ENCODE data around the gene ZNF423. TPM values are rescaled to one million over a fixed set of nuclear protein-coding genes. Genes with fewer than 3 reads are reported as not detected.

ZNF423 gene
- total and polyA plus RNA-seq, 2 experiments from 2014 or later: 0.43 to 0.49 TPM

DNA sequence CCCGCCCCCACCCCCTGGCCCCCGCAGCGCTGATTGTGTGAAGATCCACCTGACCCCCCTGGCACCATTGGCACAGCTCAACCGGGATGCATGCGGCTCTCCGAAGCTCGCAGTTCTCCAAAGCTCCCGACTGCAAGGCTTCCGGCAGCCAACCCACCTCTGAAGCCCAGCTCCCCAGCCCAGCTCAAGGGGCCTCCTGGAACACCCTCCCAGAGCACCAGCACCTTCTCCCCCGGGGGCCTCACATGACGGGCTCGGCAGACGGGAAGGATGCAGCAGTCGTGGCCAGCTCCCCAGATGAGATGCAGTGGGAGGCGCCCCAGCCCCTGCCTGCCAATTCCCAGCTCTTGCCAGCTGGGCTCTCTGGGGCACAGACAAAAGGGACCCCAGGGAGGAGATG, 215.3 kb downstream of the ZNF423 start:
- WGBS, 2 experiments (ENCODE audit: low coverage in 1 of 2, low lambda C conversion rate in 2 of 2, missing lambda C conversion rate in 2 of 2): 63 to 75% methylated on average over 14 to 15 of the region's 15 CpGs

DNA sequence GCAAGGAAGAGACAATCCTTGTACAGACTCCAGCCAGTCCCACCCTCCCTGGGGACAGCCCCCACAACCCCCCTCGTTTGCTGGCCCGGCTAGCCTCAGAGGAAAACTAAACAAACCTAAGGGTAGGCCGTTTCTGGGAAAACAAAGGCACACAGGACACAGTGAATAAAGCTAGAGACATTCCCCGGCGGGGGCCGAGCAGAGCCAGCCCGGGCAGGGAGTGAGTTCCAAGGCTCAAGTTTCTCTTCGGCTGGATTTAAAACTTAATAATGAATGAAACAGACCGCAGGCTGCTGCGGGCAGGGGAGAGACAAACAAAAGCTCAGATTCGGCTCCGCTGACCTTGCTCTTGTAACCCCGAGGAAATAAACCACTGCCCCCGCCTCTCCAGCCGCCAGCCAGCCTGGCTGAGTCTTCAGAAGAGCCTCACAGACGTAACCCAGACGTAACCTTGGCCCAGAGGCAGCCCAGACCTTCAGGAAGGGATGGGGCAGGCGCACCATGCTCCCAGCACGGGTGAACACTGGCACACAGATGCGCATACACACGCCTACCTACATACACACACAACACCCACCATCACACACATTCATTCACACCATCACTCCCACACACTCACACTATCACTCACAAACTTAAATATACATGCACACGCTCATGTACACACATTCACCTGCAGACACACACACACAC, 216.0 kb downstream of the ZNF423 start:
- in situ Hi-C loops (cut with MboI): no loop called here
- Histone ChIP-seq H3K4me1 (ENCODE audit: insufficient read depth) (peaks cover 15% of the 10 kb centered on the region), H3K9me3 (ENCODE audit: low read depth) (no peaks in the 10 kb centered on the region), H3K36me3 (ENCODE audit: low read depth) (no peaks in the 10 kb centered on the region), H4K20me1 (ENCODE audit: insufficient read depth) (no peaks in the 10 kb centered on the region), H2AFZ (no peak overlapping the region), H3K4me2 (ENCODE audit: unreplicated experiment) (no peak overlapping the region), H3K9ac (no peak overlapping the region), H3K27me3 (replicated peaks; ENCODE audit: insufficient read depth) (no peaks in the 10 kb centered on the region), H3K79me2 (ENCODE audit: insufficient read depth) (no peaks in the 10 kb centered on the region), H3K27ac (no peak overlapping the region), H3K4me3 (no peak overlapping the region), H3F3A (ENCODE audit: insufficient read depth) (peaks cover 26% of the 10 kb centered on the region; the same call in 1 of the 2 replicates), H3K9me2 (ENCODE audit: insufficient read depth) (no peaks in the 10 kb centered on the region)
- WGBS, 2 experiments (ENCODE audit: low coverage in 1 of 2, low lambda C conversion rate in 2 of 2, missing lambda C conversion rate in 2 of 2): 69 to 73% methylated on average over 22 of the region's 22 CpGs
- TF ChIP-seq EZH2 (IDR thresholded peaks at IDR 0.05; ENCODE audit: insufficient read depth, poor library complexity, severe bottlenecking) (no peak), EZH2phosphoT487 (IDR thresholded peaks at IDR 0.05; ENCODE audit: insufficient read depth, low read depth) (no peak)
- no peak for DNase-seq

More for the DNA sequence above, 215.3 kb downstream of the ZNF423 start:
- H3K4me3 ChIP-seq: no peak overlapping the region
- no peak overlapping the region for H2AFZ ChIP-seq
- in situ Hi-C loops (cut with MboI): no loop called here
- no peak overlapping the region for H3K27ac ChIP-seq
- H3K9me3 ChIP-seq (ENCODE audit: low read depth): no peaks in the 10 kb centered on the region
- no peaks in the 10 kb centered on the region for H3K79me2 ChIP-seq (ENCODE audit: insufficient read depth)
- peaks cover 15% of the 10 kb centered on the region for H3K4me1 ChIP-seq (ENCODE audit: insufficient read depth)
- H3K9me2 ChIP-seq (ENCODE audit: insufficient read depth): no peaks in the 10 kb centered on the region
- no peak for TF ChIP-seq EZH2 (IDR thresholded peaks at IDR 0.05; ENCODE audit: insufficient read depth, poor library complexity, severe bottlenecking)
- TF ChIP-seq EZH2phosphoT487 (IDR thresholded peaks at IDR 0.05; ENCODE audit: insufficient read depth, low read depth): no peak
- no peaks in the 10 kb centered on the region for H3K27me3 ChIP-seq (replicated peaks; ENCODE audit: insufficient read depth)
- H3K9ac ChIP-seq: no peak overlapping the region
- no peaks in the 10 kb centered on the region for H3K36me3 ChIP-seq (ENCODE audit: low read depth)
- H4K20me1 ChIP-seq (ENCODE audit: insufficient read depth): no peaks in the 10 kb centered on the region
- no peak for DNase-seq
- no peak overlapping the region for H3K4me2 ChIP-seq (ENCODE audit: unreplicated experiment)
- peaks cover 28% of the 10 kb centered on the region; the same call in 1 of the 2 replicates for H3F3A ChIP-seq (ENCODE audit: insufficient read depth)

DNA sequence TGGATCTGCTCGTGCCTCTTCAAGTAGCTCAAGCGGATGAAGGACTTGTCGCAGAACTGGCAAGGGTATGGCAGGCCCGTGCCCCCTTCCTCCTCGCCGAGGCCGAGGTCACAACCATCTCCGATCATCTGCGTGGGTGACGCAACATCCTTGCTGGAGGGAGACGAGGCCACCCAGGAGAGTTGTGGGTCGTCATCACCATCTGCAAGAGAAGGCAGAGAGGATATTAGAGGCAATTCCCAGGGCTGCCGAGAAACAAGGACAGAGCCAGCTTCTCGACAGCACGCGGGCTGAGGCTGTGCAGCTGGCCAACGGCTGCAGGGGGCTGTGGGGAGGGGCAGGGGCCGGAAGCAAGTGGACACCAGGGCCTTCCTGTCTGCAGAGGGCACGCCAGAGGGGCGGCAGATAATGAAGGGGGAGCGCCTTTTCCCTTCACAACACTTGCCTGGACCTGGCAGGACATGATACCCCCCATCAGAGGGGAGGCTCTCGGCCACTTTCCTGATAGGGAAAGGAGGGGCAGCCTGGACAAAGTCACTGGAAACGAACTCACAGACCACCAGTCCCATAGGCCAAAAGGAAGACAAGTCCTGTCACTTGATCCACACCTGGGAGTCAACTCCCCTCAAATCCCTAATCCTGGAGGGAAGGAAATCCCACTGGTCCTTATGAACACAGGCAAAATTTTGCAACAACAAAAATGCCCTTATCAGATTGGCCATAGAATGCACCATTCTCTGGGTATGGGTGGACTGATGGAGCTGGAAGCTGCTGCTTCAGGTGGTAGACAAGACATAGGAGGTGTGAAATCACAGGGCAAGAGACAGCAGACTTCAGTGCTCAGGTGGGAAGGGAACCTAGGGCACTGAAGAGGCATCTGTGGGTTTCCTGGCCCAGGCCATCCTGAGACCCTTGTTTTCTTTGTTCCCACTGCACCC, 217.0 kb downstream of the ZNF423 start:
- Histone ChIP-seq H3K27ac (no peak overlapping the region), H3K4me3 (no peak overlapping the region), H3K4me1 (ENCODE audit: insufficient read depth) (peaks cover 9% of the 10 kb centered on the region), H3K9me3 (ENCODE audit: low read depth) (no peaks in the 10 kb centered on the region), H3K36me3 (ENCODE audit: low read depth) (no peaks in the 10 kb centered on the region), H3F3A (ENCODE audit: insufficient read depth) (peaks cover 16% of the 10 kb centered on the region; the same call in 1 of the 2 replicates), H4K20me1 (ENCODE audit: insufficient read depth) (no peaks in the 10 kb centered on the region), H3K27me3 (replicated peaks; ENCODE audit: insufficient read depth) (no peaks in the 10 kb centered on the region), H3K9me2 (ENCODE audit: insufficient read depth) (no peaks in the 10 kb centered on the region), H3K79me2 (ENCODE audit: insufficient read depth) (no peaks in the 10 kb centered on the region), H3K4me2 (ENCODE audit: unreplicated experiment) (no peak overlapping the region), H3K9ac (no peak overlapping the region), H2AFZ (no peak overlapping the region)
- DNase-seq: no peak
- TF ChIP-seq EZH2 (IDR thresholded peaks at IDR 0.05; ENCODE audit: insufficient read depth, poor library complexity, severe bottlenecking) (no peak), EZH2phosphoT487 (IDR thresholded peaks at IDR 0.05; ENCODE audit: insufficient read depth, low read depth) (no peak)
- WGBS, 2 experiments (ENCODE audit: low coverage in 1 of 2, low lambda C conversion rate in 2 of 2, missing lambda C conversion rate in 2 of 2): 76% methylated on average over 23 of the region's 23 CpGs
- in situ Hi-C loops (cut with MboI): no loop called here

DNA sequence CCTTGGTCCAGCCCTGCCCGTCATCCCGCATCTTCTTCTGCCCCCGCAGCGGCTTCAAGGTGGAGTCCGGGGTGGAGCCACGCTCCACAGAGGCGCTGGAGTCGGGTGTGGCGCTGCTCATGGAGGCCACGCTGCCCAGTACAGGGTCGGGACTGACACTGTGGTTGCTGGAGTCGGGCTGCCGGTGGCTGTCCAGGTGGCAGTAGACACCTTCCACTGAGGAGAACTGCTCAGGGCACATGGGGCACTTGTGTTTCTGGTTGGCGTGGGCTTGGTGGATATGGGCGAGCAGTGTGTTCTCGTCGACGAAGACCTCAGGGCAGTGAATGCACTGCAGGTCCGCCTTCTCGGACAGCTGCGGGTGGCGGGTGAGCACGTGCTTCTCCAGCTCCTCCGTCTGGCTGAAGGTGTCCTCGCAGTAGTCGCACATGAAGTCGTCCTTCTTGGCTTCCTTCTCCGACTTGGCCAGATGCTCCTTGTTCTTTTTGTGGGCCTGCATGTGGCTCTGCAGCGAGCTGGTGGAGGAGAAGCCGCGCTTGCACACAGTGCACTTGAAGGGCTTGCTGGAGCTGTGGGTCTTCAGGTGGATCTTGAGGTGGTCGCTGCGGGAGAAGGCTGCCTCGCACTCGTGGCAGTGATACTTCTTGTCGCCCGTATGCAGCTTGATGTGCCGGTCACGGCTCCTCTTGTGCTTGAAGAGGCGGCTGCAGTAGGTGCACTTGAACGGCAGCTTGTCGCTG, 217.8 kb downstream of the ZNF423 start:
- no peaks in the 10 kb centered on the region for H3K9me3 ChIP-seq (ENCODE audit: low read depth)
- no peak for DNase-seq
- 92 to 93% methylated on average over 42 of the region's 42 CpGs for WGBS, 2 experiments (ENCODE audit: low coverage in 1 of 2, low lambda C conversion rate in 2 of 2, missing lambda C conversion rate in 2 of 2)
- H3K9ac ChIP-seq: no peak overlapping the region
- H4K20me1 ChIP-seq (ENCODE audit: insufficient read depth): no peaks in the 10 kb centered on the region
- H3K4me3 ChIP-seq: no peak overlapping the region
- TF ChIP-seq EZH2 (IDR thresholded peaks at IDR 0.05; ENCODE audit: insufficient read depth, poor library complexity, severe bottlenecking) (no peak), EZH2phosphoT487 (IDR thresholded peaks at IDR 0.05; ENCODE audit: insufficient read depth, low read depth) (no peak)
- H3K27ac ChIP-seq: no peak overlapping the region
- H3F3A ChIP-seq (ENCODE audit: insufficient read depth): peaks cover 11% of the 10 kb centered on the region; the same call in 1 of the 2 replicates
- no peak overlapping the region for H2AFZ ChIP-seq
- H3K4me2 ChIP-seq (ENCODE audit: unreplicated experiment): no peak overlapping the region
- H3K9me2 ChIP-seq (ENCODE audit: insufficient read depth): no peaks in the 10 kb centered on the region
- no peaks in the 10 kb centered on the region for H3K27me3 ChIP-seq (replicated peaks; ENCODE audit: insufficient read depth)
- peaks cover 2% of the 10 kb centered on the region for H3K4me1 ChIP-seq (ENCODE audit: insufficient read depth)
- H3K79me2 ChIP-seq (ENCODE audit: insufficient read depth): no peaks in the 10 kb centered on the region
- no peaks in the 10 kb centered on the region for H3K36me3 ChIP-seq (ENCODE audit: low read depth)
- in situ Hi-C loops (cut with MboI): no loop called here

All from GM23248 (cell line).